ENCODE data around the gene EHMT2. TPM values are rescaled to one million over a fixed set of nuclear protein-coding genes. Genes with fewer than 3 reads are reported as not detected.

EHMT2 gene
- total and polyA plus RNA-seq, 2 of the 8 experiments (the other 6 are each of a cell fraction or from before 2014, with no cell fraction given), result 125 to 177 TPM

DNA sequence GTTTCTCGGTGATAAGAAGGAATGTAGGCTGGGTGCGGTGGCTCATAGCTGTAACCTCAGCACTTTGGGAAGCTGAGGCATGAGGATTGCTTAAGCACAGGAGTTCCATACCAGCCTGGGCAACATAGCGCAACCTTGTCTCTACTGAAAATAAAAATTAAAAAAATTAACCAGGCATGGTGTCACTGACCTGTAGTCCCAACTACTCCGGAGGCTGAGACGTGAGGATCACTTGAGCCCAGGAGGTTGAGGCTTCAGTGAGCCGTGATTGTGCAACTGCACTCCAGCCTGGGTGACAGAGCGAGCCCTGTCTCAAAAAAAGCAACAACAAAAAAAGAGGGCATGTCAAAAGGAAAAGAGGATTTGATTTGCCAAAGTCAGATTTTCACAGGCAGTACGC is 38.8 kb downstream of the EHMT2 start:
- no peak overlapping the region for H2BK5ac ChIP-seq (ENCODE audit: low read depth, low read length)
- H3K23me2 ChIP-seq (ENCODE audit: low read depth, low read length), result peaks cover 8% of the 10 kb centered on the region; the same call in 1 of the 2 replicates
- H3K56ac ChIP-seq (replicated peaks; ENCODE audit: insufficient read length, low read depth, low read length), result no peak overlapping the region
- H4K5ac ChIP-seq (ENCODE audit: insufficient read length, low read depth, low read length), result no peak overlapping the region
- no peak overlapping the region for H4K91ac ChIP-seq (replicated peaks; ENCODE audit: insufficient read length, low read length)
- ChIA-PET CTCF (ENCODE audit: partially characterized antibody) (interaction anchor here (0.6 to 1.8 kb wide), 7 partner anchors 10 to 452 kb away, joined by 3 to 7 read pairs (median 4); no protein-coding TSS in a partner anchor), POLR2A (ENCODE audit: partially characterized antibody) (interaction anchor here (1.1 to 6.5 kb wide), 7 partner anchors 13 to 283 kb away, joined by 3 to 93 read pairs (median 4); partner anchors contain the start of genes HSPA1B and TNF)
- FAIRE-seq, result no peak
- no peak overlapping the region for H3K4me3 ChIP-seq (ENCODE audit: extremely low read depth in 1 of 4, insufficient read depth in 2 of 4, low read depth in 3 of 4, low read length in 4 of 4)
- no peak for DNase-seq (ENCODE audit: low read depth in 1 of 2, low spot score in 2 of 2)
- no peaks in the 10 kb centered on the region for H4K20me1 ChIP-seq (replicated peaks in 1 of 2; ENCODE audit: control insufficient read depth in 1 of 2, insufficient read depth in 2 of 2, low read length in 2 of 2)
- no peak overlapping the region for H2BK12ac ChIP-seq (ENCODE audit: low read depth, low read length)
- no peak overlapping the region for H3K27ac ChIP-seq (ENCODE audit: low read depth, low read length)
- H3K4me2 ChIP-seq (ENCODE audit: insufficient read depth in 1 of 2, low read depth in 2 of 2, low read length in 2 of 2), result no peak overlapping the region
- no peak overlapping the region for H2AK5ac ChIP-seq (ENCODE audit: low read depth, low read length)
- no peak overlapping the region; the same call in 1 of the 2 replicates for H4K8ac ChIP-seq (ENCODE audit: extremely low read depth, insufficient read depth, low read length)
- TF ChIP-seq BRCA1 (IDR thresholded peaks at IDR 0.05; ENCODE audit: low read depth, low read length) (no peak), RBBP5 (IDR thresholded peaks at IDR 0.05; ENCODE audit: borderline replicate concordance, low read depth, low read length) (no peak), RFX5 (IDR thresholded peaks at IDR 0.05; ENCODE audit: borderline replicate concordance, low read depth, low read length) (no peak), JUND (IDR thresholded peaks at IDR 0.05; ENCODE audit: low read length) (no peak), POLR2A (IDR thresholded peaks at IDR 0.05; ENCODE audit: control extremely low read depth in 1 of 2, low read depth in 2 of 2, low read length in 2 of 2) (no peak)
- WGBS, 2 experiments (ENCODE audit: extremely low coverage in 1 of 2, insufficient coverage in 1 of 2, insufficient read length in 1 of 2, insufficient replicate concordance in 2 of 2, low coverage in 1 of 2, low lambda C conversion rate in 2 of 2, missing lambda C conversion rate in 1 of 2), result 93% methylated on average over 8 of the region's 8 CpGs; no CpG with 5 or more reads in 1 of the 2 experiments
- H3K14ac ChIP-seq (ENCODE audit: insufficient read length), result no peak overlapping the region
- peaks cover 0 to 3% (median 0%) of the 10 kb centered on the region in 4 experiments; a peak in 2 of 7 replicates for H3K4me1 ChIP-seq (replicated peaks in 1 of 4; ENCODE audit: control insufficient read depth in 3 of 4, insufficient read depth in 4 of 4, low read length in 3 of 4)
- H3K23ac ChIP-seq (ENCODE audit: insufficient read length), result no peak overlapping the region
- H2BK20ac ChIP-seq (ENCODE audit: low read length), result no peak overlapping the region
- H3K9me3 ChIP-seq (ENCODE audit: insufficient read depth in 2 of 2, low read depth in 1 of 2, low read length in 1 of 2), result peaks cover 6 to 7% of the 10 kb centered on the region in 2 experiments; a peak in 1 of 4 replicates
- no peak overlapping the region for H3K18ac ChIP-seq (ENCODE audit: extremely low read depth, low read length)
- no peak overlapping the region for H2AFZ ChIP-seq (ENCODE audit: low read length)
- H2BK120ac ChIP-seq (replicated peaks; ENCODE audit: low read depth, low read length), result no peak overlapping the region
- H3K27me3 ChIP-seq (replicated peaks in 1 of 4; ENCODE audit: control insufficient read depth in 3 of 4, extremely low read depth in 1 of 4, insufficient read depth in 3 of 4, low read length in 3 of 4), result 0 out of 7 replicates have a peak, but pooled peaks cover 0 to 3% (median 0%) of the 10 kb centered on the region in 4 experiments
- H3K36me3 ChIP-seq (ENCODE audit: control insufficient read depth in 2 of 4, insufficient read depth in 4 of 4, low read length in 3 of 4), result peaks cover 3 to 17% (median 4%) of the 10 kb centered on the region in 4 experiments; a peak in 7 of 8 replicates
- no peak overlapping the region for H3K9ac ChIP-seq (replicated peaks in 1 of 4; ENCODE audit: extremely low read depth in 1 of 4, low read depth in 3 of 4, low read length in 3 of 4)
- 0 out of 2 replicates have a peak, but pooled peaks cover 2% of the 10 kb centered on the region for H3K79me1 ChIP-seq (ENCODE audit: low read depth, low read length)
- no peaks in the 10 kb centered on the region for H3K79me2 ChIP-seq (ENCODE audit: control insufficient read depth in 1 of 2, insufficient read depth in 2 of 2, low read length in 2 of 2)
- no peak overlapping the region for H3K4ac ChIP-seq (replicated peaks; ENCODE audit: insufficient read length, low read depth, low read length)
- no peak overlapping the region for H2BK15ac ChIP-seq (ENCODE audit: low read length)

All from H1 (cell line).